H1 (cell line): ENCODE measurements around the gene ASTN2. TPM values are rescaled to one million over a fixed set of nuclear protein-coding genes. Genes with fewer than 3 reads are reported as not detected.

Source experiments
- CTCF ChIA-PET: fragments of 300-600 bp; sonication (Branson Sonifier 250); formaldehyde crosslinking; loops from one replicate; lab custom pipeline; 2021; ENCODE audit not compliant: partially characterized antibody; lab: Charles Lee
- POLR2A ChIA-PET: fragments of 300-600 bp; sonication (Branson Sonifier 250); formaldehyde crosslinking; loops from one replicate; lab custom pipeline; 2021; ENCODE audit warnings: inconsistent platforms; ENCODE audit not compliant: partially characterized antibody; lab: Charles Lee
- DNase-seq, 2 experiments: peaks; one replicate each; pipeline versions ENCODE4 v3.0.0 to v3.0.0-alpha.2; 2010 to 2022; ENCODE audit warnings: low spot score in 2 of 2, low read depth in 1 of 2, mixed read lengths in 1 of 2
- FAIRE-seq: peaks from 2 replicates; lab custom pipeline; 2011; peaks lifted over from hg19 to GRCh38; lab: Jason Lieb, UNC
- H2AFZ ChIP-seq: 2 replicates; pipeline ENCODE4 v1.8.1; 2012; ENCODE audit warnings: low read length, inconsistent platforms
- H2AK5ac ChIP-seq: 2 replicates; pipeline ENCODE4 v1.6.1; 2013; ENCODE audit warnings: low read depth, low read length
- H2BK120ac ChIP-seq: replicated peaks from 2 replicates; pipeline ENCODE3; 2013; ENCODE audit warnings: low read depth, low read length, inconsistent platforms
- H2BK12ac ChIP-seq: 2 replicates; pipeline ENCODE4 v1.6.1; 2013; ENCODE audit warnings: low read depth, low read length
- H2BK15ac ChIP-seq: 2 replicates; pipeline ENCODE4 v1.6.1; 2013; ENCODE audit warnings: low read length
- H2BK20ac ChIP-seq: 2 replicates; pipeline ENCODE4 v1.6.1; 2013; ENCODE audit warnings: low read length
- H2BK5ac ChIP-seq: 2 replicates; pipeline ENCODE4 v1.6.1; 2013; ENCODE audit warnings: low read depth, low read length
- H3K14ac ChIP-seq: 2 replicates; pipeline ENCODE4 v1.6.1; 2013; ENCODE audit warnings: inconsistent platforms; ENCODE audit not compliant: insufficient read length
- H3K18ac ChIP-seq: 2 replicates; pipeline ENCODE4 v1.6.1; 2013; ENCODE audit warnings: low read length; ENCODE audit errors: extremely low read depth
- H3K23ac ChIP-seq: 2 replicates; pipeline ENCODE4 v1.6.1; 2013; ENCODE audit warnings: inconsistent platforms; ENCODE audit not compliant: insufficient read length
- H3K23me2 ChIP-seq: 2 replicates; pipeline ENCODE4 v1.6.1; 2013; ENCODE audit warnings: low read depth, low read length
- H3K27ac ChIP-seq: 2 replicates; pipeline ENCODE4 v1.6.1; 2011; ENCODE audit warnings: low read depth, low read length, inconsistent platforms
- H3K27me3 ChIP-seq, 4 experiments: replicated peaks in 1 of 4; 1 replicate in 1 of 4; 2 replicates in 3 of 4; pipeline versions ENCODE4 v1.6.1 to v1.8.1; 2011 to 2013; ENCODE audit warnings: low read length in 3 of 4, mild to moderate bottlenecking in 3 of 4, inconsistent platforms in 2 of 4, mixed read lengths in 2 of 4, moderate library complexity in 1 of 4; ENCODE audit not compliant: control insufficient read depth in 3 of 4, insufficient read depth in 3 of 4; ENCODE audit errors: extremely low read depth in 1 of 4
- H3K36me3 ChIP-seq, 4 experiments: 2 replicates each; pipeline versions ENCODE4 v1.6.1 to v1.8.1; 2011 to 2013; ENCODE audit warnings: mild to moderate bottlenecking in 4 of 4, low read length in 3 of 4, moderate library complexity in 2 of 4, control low read depth in 1 of 4, inconsistent platforms in 1 of 4; ENCODE audit not compliant: insufficient read depth in 4 of 4, control insufficient read depth in 2 of 4
- H3K4ac ChIP-seq: replicated peaks from 2 replicates; pipeline ENCODE3; 2013; ENCODE audit warnings: low read length, low read depth, mixed read lengths, inconsistent platforms; ENCODE audit not compliant: insufficient read length
- H3K4me1 ChIP-seq, 4 experiments: replicated peaks in 1 of 4; 1 replicate in 1 of 4; 2 replicates in 3 of 4; pipeline versions ENCODE4 v1.6.1 to v1.8.1; 2011 to 2013; ENCODE audit warnings: low read length in 3 of 4, inconsistent platforms in 2 of 4, mixed read lengths in 1 of 4; ENCODE audit not compliant: insufficient read depth in 4 of 4, control insufficient read depth in 3 of 4
- H3K4me2 ChIP-seq, 2 experiments: 2 replicates each; pipeline versions ENCODE4 v1.6.1 to v1.8.1; 2011 to 2013; ENCODE audit warnings: low read depth in 2 of 2, low read length in 2 of 2, control low read depth in 1 of 2, inconsistent platforms in 1 of 2, mild to moderate bottlenecking in 1 of 2; ENCODE audit not compliant: insufficient read depth in 1 of 2
- H3K4me3 ChIP-seq, 4 experiments: fragments of 200-600, 300-600 bp in 1 of 4; sonication (generic), shearing (Covaris generic), sonication (Bioruptor Twin) in 1 of 4; 2 replicates each; pipeline versions ENCODE4 v1.5.1 to v1.8.1; 2011 to 2016; ENCODE audit warnings: low read length in 4 of 4, low read depth in 3 of 4, control low read depth in 2 of 4, inconsistent platforms in 2 of 4, mild to moderate bottlenecking in 2 of 4, mixed read lengths in 1 of 4, moderate library complexity in 1 of 4; ENCODE audit not compliant: insufficient read depth in 2 of 4; ENCODE audit errors: extremely low read depth in 1 of 4
- H3K56ac ChIP-seq: replicated peaks from 2 replicates; pipeline ENCODE3; 2013; ENCODE audit warnings: low read depth, mild to moderate bottlenecking, mixed read lengths, low read length, inconsistent platforms; ENCODE audit not compliant: insufficient read length
- H3K79me1 ChIP-seq: 2 replicates; pipeline ENCODE4 v1.6.1; 2013; ENCODE audit warnings: low read depth, low read length, control low read depth
- H3K79me2 ChIP-seq, 2 experiments: 2 replicates each; pipeline versions ENCODE4 v1.6.1 to v1.8.1; 2012 to 2013; ENCODE audit warnings: low read length in 2 of 2, mild to moderate bottlenecking in 2 of 2, inconsistent platforms in 1 of 2; ENCODE audit not compliant: insufficient read depth in 2 of 2, control insufficient read depth in 1 of 2
- H3K9ac ChIP-seq, 4 experiments: replicated peaks in 1 of 4; 1 replicate in 1 of 4; 2 replicates in 3 of 4; pipeline versions ENCODE4 v1.6.1 to v1.8.1; 2011 to 2013; ENCODE audit warnings: low read depth in 3 of 4, low read length in 3 of 4, control low read depth in 2 of 4, mild to moderate bottlenecking in 2 of 4, moderate library complexity in 2 of 4, inconsistent platforms in 1 of 4; ENCODE audit errors: extremely low read depth in 1 of 4
- H3K9me3 ChIP-seq, 2 experiments: 2 replicates each; pipeline versions ENCODE4 v1.6.1 to v1.8.1; 2012 to 2013; ENCODE audit warnings: mild to moderate bottlenecking in 2 of 2, moderate library complexity in 2 of 2, control low read depth in 1 of 2, inconsistent platforms in 1 of 2, low read depth in 1 of 2, low read length in 1 of 2, mixed read lengths in 1 of 2; ENCODE audit not compliant: insufficient read depth in 2 of 2
- H4K20me1 ChIP-seq, 2 experiments: replicated peaks in 1 of 2; 2 replicates each; pipeline versions ENCODE3 to v1.8.1; 2011 to 2013; ENCODE audit warnings: inconsistent platforms in 2 of 2, low read length in 2 of 2, mild to moderate bottlenecking in 1 of 2; ENCODE audit not compliant: insufficient read depth in 2 of 2, control insufficient read depth in 1 of 2
- H4K5ac ChIP-seq: 2 replicates; pipeline ENCODE4 v1.6.1; 2013; ENCODE audit warnings: low read length, low read depth, mixed read lengths, inconsistent platforms; ENCODE audit not compliant: insufficient read length
- H4K8ac ChIP-seq: 2 replicates; pipeline ENCODE4 v1.8.0; 2013; ENCODE audit warnings: mild to moderate bottlenecking, moderate library complexity, low read length, inconsistent platforms; ENCODE audit not compliant: insufficient read depth; ENCODE audit errors: extremely low read depth
- H4K91ac ChIP-seq: replicated peaks from 2 replicates; pipeline ENCODE3; 2013; ENCODE audit warnings: low read length, mixed read lengths, inconsistent platforms; ENCODE audit not compliant: insufficient read length
- EP300 ChIP-seq, 2 experiments: IDR thresholded peaks; 1 replicate in 1 of 2; 2 replicates in 1 of 2; pipeline ENCODE4 v1.6.1; 2011 to 2012; ENCODE audit warnings: low read depth in 2 of 2, low read length in 2 of 2, mild to moderate bottlenecking in 2 of 2, borderline replicate concordance in 1 of 2, inconsistent platforms in 1 of 2, moderate library complexity in 1 of 2
- HDAC6 ChIP-seq: IDR thresholded peaks from one replicate; pipeline ENCODE4 v1.7.1; 2012; ENCODE audit warnings: low read depth, mild to moderate bottlenecking, inconsistent platforms, low read length, moderate library complexity
- POLR2AphosphoS5 ChIP-seq: IDR thresholded peaks from 2 replicates; pipeline ENCODE4 v1.6.1; 2011; ENCODE audit warnings: low read depth, low read length
- SIRT6 ChIP-seq: IDR thresholded peaks from one replicate; pipeline ENCODE4 v1.7.1; 2012; ENCODE audit warnings: low read length, inconsistent platforms
- YY1 ChIP-seq: IDR thresholded peaks from 2 replicates; pipeline ENCODE4 v1.6.1; 2011; ENCODE audit warnings: low read depth, mild to moderate bottlenecking, low read length
- WGBS, 2 experiments: shearing (Covaris generic) in 1 of 2; methylation state at CpG; one replicate each; pipeline versions ENCODE4 v1.1.6 to v1.1.7; 2013 to 2015; ENCODE audit warnings: low lambda C conversion rate in 2 of 2, mixed read lengths in 2 of 2, inconsistent platforms in 1 of 2, low coverage in 1 of 2, missing lambda C conversion rate in 1 of 2; ENCODE audit not compliant: insufficient replicate concordance in 2 of 2, insufficient coverage in 1 of 2, insufficient read length in 1 of 2; ENCODE audit errors: extremely low coverage in 1 of 2, missing lambda C conversion rate in 1 of 2; 5-methylcytosine and 5-hydroxymethylcytosine counted together
- polyA plus RNA-seq, 7 experiments: library from polyadenylated mRNA; depleted of rRNA in 3 of 7; stranded (reverse) in 5 of 7; unstranded in 2 of 7; fragments of >200 nt in 5 of 7; fragments of 200-250 nt in 2 of 7; gene quantifications; 1 replicate in 5 of 7; 2 replicates in 1 of 7; 4 replicates in 1 of 7; pipeline versions ENCODE4 v1.2.1 to v1.2.3, GENCODE V29; 2011 to 2013; ENCODE audit warnings: missing spikeins in 2 of 7, mixed read lengths in 2 of 7
- total RNA-seq: library from RNA; stranded (reverse); fragmentation: NEBNext Ultra II Directional; extraction: Animal tissue kit (Norgen Biotek cat#: 25700); gene quantifications from 2 replicates; pipeline ENCODE4 v1.2.1, GENCODE V29; 2021

The ASTN2 gene
- total and polyA plus RNA-seq, 2 of the 8 experiments (the other 6 are each of a cell fraction or from before 2014, with no cell fraction given) = 8.2 to 13.7 TPM

DNA sequence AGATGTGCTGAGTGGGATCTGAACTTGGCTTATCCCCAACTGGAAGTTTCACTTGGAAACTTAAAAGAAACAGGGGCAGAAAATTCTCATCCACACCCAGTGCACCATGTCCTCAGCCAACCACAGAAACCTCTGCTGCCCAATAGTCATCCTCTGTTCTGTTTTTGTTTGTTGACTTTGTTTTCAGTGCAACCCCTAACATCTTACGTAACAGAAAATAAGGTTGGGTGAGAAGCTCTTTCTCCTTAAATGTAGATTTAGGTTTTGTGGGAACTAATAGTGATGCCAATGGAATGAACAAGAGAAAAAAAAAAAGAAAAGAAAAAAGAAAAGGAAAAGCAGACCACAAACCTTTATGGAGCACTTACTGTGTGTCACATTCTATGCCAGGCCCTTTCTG is 998.4 kb downstream of the ASTN2 start:
- H3K14ac ChIP-seq = no peak overlapping the region
- H2AFZ ChIP-seq = no peak overlapping the region
- H3K9ac ChIP-seq = no peak overlapping the region

More for the DNA sequence above, 998.4 kb downstream of the ASTN2 start:
- Histone ChIP-seq H2BK120ac (no peak overlapping the region), H3K79me2 (no peaks in the 10 kb centered on the region), H3K18ac (no peak overlapping the region), H3K4me1 (no peaks in the 10 kb centered on the region), H3K4me3 (no peak overlapping the region), H2BK5ac (no peak overlapping the region), H2AK5ac (no peak overlapping the region), H4K5ac (no peak overlapping the region), H3K4ac (no peak overlapping the region), H4K20me1 (no peaks in the 10 kb centered on the region), H3K56ac (no peak overlapping the region), H3K23ac (no peak overlapping the region), H3K23me2 (no peaks in the 10 kb centered on the region), H3K4me2 (no peak overlapping the region), H3K9me3 (no peaks in the 10 kb centered on the region), H2BK15ac (no peak overlapping the region), H2BK20ac (no peak overlapping the region), H3K27ac (no peak overlapping the region), H3K27me3 (no peaks in the 10 kb centered on the region), H2BK12ac (no peak overlapping the region), H3K79me1 (no peaks in the 10 kb centered on the region)
- no peak for DNase-seq
- POLR2A ChIA-PET = interaction anchor here (0.7 kb wide), 1 partner anchor 1382 kb away, joined by 3 read pairs; no protein-coding TSS in a partner anchor
- no peak for FAIRE-seq
- no peak for TF ChIP-seq POLR2AphosphoS5
- no peak for TF ChIP-seq EP300 (IDR thresholded peaks at IDR 0.05; ENCODE audit: borderline replicate concordance in 1 of 2, low read depth in 2 of 2, low read length in 2 of 2)
- TF ChIP-seq YY1 = no peak
- no peak for TF ChIP-seq SIRT6
- TF ChIP-seq HDAC6 = no peak
- TF ChIP-seq, all 59 proteins: peak for 0
- Histone ChIP-seq H3K36me3 (no peaks in the 10 kb centered on the region), H4K8ac (no peak overlapping the region), H4K91ac (no peak overlapping the region)
- 95% methylated on average over 1 of the region's 1 CpG; no CpG with 5 or more reads in 1 of the 2 experiments for WGBS, 2 experiments
- CTCF ChIA-PET = interaction anchor here (0.6 to 1.2 kb wide), 4 partner anchors 35 to 130 kb away, joined by 3 to 4 read pairs (median 4); no protein-coding TSS in a partner anchor
